Fibroblast of lung (primary cell): ENCODE data around the gene CCL18. TPM values are rescaled to one million over a fixed set of nuclear protein-coding genes. Genes with fewer than 3 reads are reported as not detected.

Experiments
- DNase-seq, 2 donors: peaks; one replicate each; pipeline versions ENCODE4 v3.0.0 to v3.0.0-alpha.2; 2010; ENCODE audit warnings: low read depth in 2 of 2
- H2AFZ ChIP-seq: 2 replicates; pipeline ENCODE4 v1.5.1; 2012; ENCODE audit warnings: low read length, control low read depth, inconsistent platforms
- H3K27ac ChIP-seq: 2 replicates; pipeline ENCODE4 v1.5.1; 2011; ENCODE audit warnings: low read length, control low read depth; ENCODE audit not compliant: insufficient read depth
- H3K27me3 ChIP-seq: 2 replicates; pipeline ENCODE4 v1.5.1; 2011; ENCODE audit warnings: mild to moderate bottlenecking, low read length; ENCODE audit not compliant: control insufficient read depth, insufficient read depth
- H3K36me3 ChIP-seq: 2 replicates; pipeline ENCODE4 v1.5.1; 2011; ENCODE audit warnings: low read length; ENCODE audit not compliant: control insufficient read depth, insufficient read depth
- H3K4me1 ChIP-seq: 2 replicates; pipeline ENCODE4 v1.5.1; 2011; ENCODE audit warnings: low read length; ENCODE audit not compliant: control insufficient read depth, insufficient read depth; ENCODE audit errors: extremely low read depth
- H3K4me2 ChIP-seq: 2 replicates; pipeline ENCODE4 v1.5.1; 2011; ENCODE audit warnings: low read length, control low read depth; ENCODE audit not compliant: insufficient read depth; ENCODE audit errors: extremely low read depth
- H3K4me3 ChIP-seq, 4 experiments: fragments of 200-600 bp in 1 of 4; sonication (generic) in 1 of 4; replicated peaks in 1 of 4; 2 replicates each; pipeline ENCODE4 v1.5.1; 2011 to 2016; ENCODE audit warnings: low read length in 4 of 4, low read depth in 3 of 4, mild to moderate bottlenecking in 3 of 4, control low read depth in 2 of 4, inconsistent platforms in 1 of 4, mixed read lengths in 1 of 4; ENCODE audit not compliant: insufficient read depth in 1 of 4; ENCODE audit errors: control extremely low read depth in 1 of 4
- H3K79me2 ChIP-seq: 2 replicates; pipeline ENCODE4 v1.5.1; 2012; ENCODE audit warnings: mild to moderate bottlenecking, low read length, inconsistent platforms; ENCODE audit not compliant: control insufficient read depth, insufficient read depth
- H3K9ac ChIP-seq: 2 replicates; pipeline ENCODE4 v1.5.1; 2011; ENCODE audit warnings: mild to moderate bottlenecking, low read length, control low read depth; ENCODE audit not compliant: insufficient read depth
- H3K9me3 ChIP-seq: 2 replicates; pipeline ENCODE4 v1.5.1; 2012; ENCODE audit warnings: low read depth, low read length; ENCODE audit not compliant: control insufficient read depth, insufficient read depth
- H4K20me1 ChIP-seq: 2 replicates; pipeline ENCODE4 v1.5.1; 2011; ENCODE audit warnings: low read length; ENCODE audit not compliant: control insufficient read depth, insufficient read depth; ENCODE audit errors: extremely low read depth
- EZH2 ChIP-seq: IDR thresholded peaks from 2 replicates; pipeline ENCODE4 v1.5.1; 2012; ENCODE audit warnings: low read length, control low read depth, mild to moderate bottlenecking; ENCODE audit errors: missing control alignments
- polyA plus RNA-seq, 2 donors: library from polyadenylated mRNA; depleted of rRNA in 1 of 2; stranded (reverse) in 1 of 2; unstranded in 1 of 2; fragments of >200 nt; gene quantifications; 2 replicates each; pipeline ENCODE4 v1.2.1, GENCODE V29; 2011 to 2012; ENCODE audit warnings: missing spikeins in 1 of 2
- total RNA-seq: library from RNA; depleted of rRNA; stranded (reverse); fragments of >200 nt; gene quantifications from 2 replicates; pipeline ENCODE4 v1.2.1, GENCODE V29; 2014
- TF ChIP-seq, protein P1 (sequence below), 2 donors: IDR thresholded peaks in 1 of 2; conservative IDR thresholded peaks in 1 of 2; 1 replicate in 1 of 2; 2 replicates in 1 of 2; pipeline ENCODE4 v1.5.1; 2011 to 2012; ENCODE audit warnings: low read length in 2 of 2, control low read depth in 1 of 2, inconsistent platforms in 1 of 2, low read depth in 1 of 2, mild to moderate bottlenecking in 1 of 2

Gene CCL18
- total and polyA plus RNA-seq, 2 donors (not counting 1 experiment from before 2014, with no cell fraction given): not detected

DNA sequence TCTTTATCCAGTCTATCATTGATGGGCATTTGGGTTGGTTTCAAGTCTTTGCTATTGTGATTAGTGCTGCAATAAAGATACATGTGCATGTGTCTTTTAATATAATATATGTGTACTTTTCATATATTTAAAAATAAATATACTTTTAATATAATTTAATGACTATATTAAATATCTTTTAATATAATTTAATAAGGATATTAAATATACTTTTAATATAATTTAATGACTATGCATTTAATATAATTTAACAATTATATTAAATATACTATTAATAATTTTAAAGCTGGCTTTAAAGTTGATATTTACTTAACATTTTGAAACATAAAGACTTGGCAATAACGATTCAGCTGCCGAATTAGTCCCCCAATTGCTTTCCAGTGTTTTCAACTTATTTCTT lies 47.5 kb upstream of the CCL18 start:
- TF ChIP-seq, protein P1, sequence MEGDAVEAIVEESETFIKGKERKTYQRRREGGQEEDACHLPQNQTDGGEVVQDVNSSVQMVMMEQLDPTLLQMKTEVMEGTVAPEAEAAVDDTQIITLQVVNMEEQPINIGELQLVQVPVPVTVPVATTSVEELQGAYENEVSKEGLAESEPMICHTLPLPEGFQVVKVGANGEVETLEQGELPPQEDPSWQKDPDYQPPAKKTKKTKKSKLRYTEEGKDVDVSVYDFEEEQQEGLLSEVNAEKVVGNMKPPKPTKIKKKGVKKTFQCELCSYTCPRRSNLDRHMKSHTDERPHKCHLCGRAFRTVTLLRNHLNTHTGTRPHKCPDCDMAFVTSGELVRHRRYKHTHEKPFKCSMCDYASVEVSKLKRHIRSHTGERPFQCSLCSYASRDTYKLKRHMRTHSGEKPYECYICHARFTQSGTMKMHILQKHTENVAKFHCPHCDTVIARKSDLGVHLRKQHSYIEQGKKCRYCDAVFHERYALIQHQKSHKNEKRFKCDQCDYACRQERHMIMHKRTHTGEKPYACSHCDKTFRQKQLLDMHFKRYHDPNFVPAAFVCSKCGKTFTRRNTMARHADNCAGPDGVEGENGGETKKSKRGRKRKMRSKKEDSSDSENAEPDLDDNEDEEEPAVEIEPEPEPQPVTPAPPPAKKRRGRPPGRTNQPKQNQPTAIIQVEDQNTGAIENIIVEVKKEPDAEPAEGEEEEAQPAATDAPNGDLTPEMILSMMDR (conservative IDR thresholded peaks at IDR 0.05 in 1 of 2, IDR thresholded peaks at IDR 0.05 in 1 of 2; ENCODE audit: low read depth in 1 of 2, low read length in 2 of 2): no peak
- TF ChIP-seq EZH2: no peak
- Histone ChIP-seq H3K27me3 (no peaks in the 10 kb centered on the region), H3K9me3 (no peaks in the 10 kb centered on the region), H3K4me1 (no peaks in the 10 kb centered on the region), H2AFZ (no peak overlapping the region), H3K79me2 (no peaks in the 10 kb centered on the region), H3K27ac (no peak overlapping the region), H3K9ac (no peak overlapping the region), H3K4me3 (no peak overlapping the region), H3K36me3 (no peaks in the 10 kb centered on the region), H4K20me1 (no peaks in the 10 kb centered on the region), H3K4me2 (no peak overlapping the region)
- no peak for DNase-seq

- Histone ChIP-seq H3K4me2 (no peak within 1 kb of the TSS), H3K36me3 (no peaks in the 10 kb centered on the region), H3K4me1 (no peaks in the 10 kb centered on the region), H3K79me2 (no peaks in the 10 kb centered on the region), H2AFZ (no peak within 1 kb of the TSS), H3K4me3 (no peak within 1 kb of the TSS), H3K9me3 (no peaks in the 10 kb centered on the region), H3K27ac (no peak within 1 kb of the TSS), H3K9ac (no peak within 1 kb of the TSS), H3K27me3 (no peaks in the 10 kb centered on the region), H4K20me1 (no peaks in the 10 kb centered on the region)
- no peak for DNase-seq
- TF ChIP-seq, protein P1 (conservative IDR thresholded peaks at IDR 0.05 in 1 of 2, IDR thresholded peaks at IDR 0.05 in 1 of 2; ENCODE audit: low read depth in 1 of 2, low read length in 2 of 2): no peak
Measured at GRCh38 chr17:36017799-36018198, 46.3 kb upstream of the CCL18 start, which contains the start of gene CCL23. Gene CCL23, minus strand, starts transcription at chr17:36017972. Its CDS starts 75 bp downstream, at chr17:36017897.

- H3K4me1 ChIP-seq: no peaks in the 10 kb centered on the region
- no peaks in the 10 kb centered on the region for H3K79me2 ChIP-seq
- no peaks in the 10 kb centered on the region for H3K36me3 ChIP-seq
- no peaks in the 10 kb centered on the region for H3K27me3 ChIP-seq
- no peaks in the 10 kb centered on the region for H3K9me3 ChIP-seq
- no peak for DNase-seq
- no peak overlapping the region for H2AFZ ChIP-seq
- H3K4me2 ChIP-seq: no peak overlapping the region
- no peak for TF ChIP-seq EZH2
- TF ChIP-seq, protein P1 (conservative IDR thresholded peaks at IDR 0.05 in 1 of 2, IDR thresholded peaks at IDR 0.05 in 1 of 2; ENCODE audit: low read depth in 1 of 2, low read length in 2 of 2): no peak
- no peak overlapping the region for H3K9ac ChIP-seq
- no peak overlapping the region for H3K27ac ChIP-seq
- H4K20me1 ChIP-seq: no peaks in the 10 kb centered on the region
- no peak overlapping the region for H3K4me3 ChIP-seq
Measured at GRCh38 chr17:36019423-36019822, 44.6 kb upstream of the CCL18 start.
